Neural cell (in vitro differentiated cells): ENCODE measurements around the gene MINK1. TPM values are rescaled to one million over a fixed set of nuclear protein-coding genes. Genes with fewer than 3 reads are reported as not detected.

Source experiments
- H2AFZ ChIP-seq: fragments of 200-600, 300-800 bp; sonication (generic), shearing (Covaris generic); 2 replicates; pipeline ENCODE4 v1.6.0; 2014; ENCODE audit warnings: low read depth, mild to moderate bottlenecking, antibody characterized with exemption, low read length, moderate library complexity
- H3F3A ChIP-seq: fragments of 200-600 bp; shearing (Covaris generic); 2 replicates; pipeline ENCODE4 v1.6.1; 2016; ENCODE audit warnings: mild to moderate bottlenecking, moderate library complexity, mixed read lengths, antibody characterized with exemption, low read length; ENCODE audit not compliant: insufficient read depth, poor library complexity, severe bottlenecking
- H3K27ac ChIP-seq: fragments of 200-600, 300-800 bp; sonication (generic), shearing (Covaris generic); 2 replicates; pipeline ENCODE4 v1.5.1; 2014; ENCODE audit warnings: mild to moderate bottlenecking, low read length, moderate library complexity
- H3K27me3 ChIP-seq: fragments of 300-800, 200-600 bp; sonication (generic), shearing (Covaris generic); 2 replicates; pipeline ENCODE4 v1.6.0; 2014; ENCODE audit warnings: mild to moderate bottlenecking, low read depth, low read length, moderate library complexity; ENCODE audit not compliant: insufficient read depth
- H3K36me3 ChIP-seq: fragments of 300-800, 200-600 bp; sonication (generic), shearing (Covaris generic); 2 replicates; pipeline ENCODE4 v1.5.1; 2014; ENCODE audit warnings: mild to moderate bottlenecking, antibody characterized with exemption, low read length, moderate library complexity; ENCODE audit not compliant: insufficient read depth
- H3K4me2 ChIP-seq: fragments of 300-800, 200-600 bp; sonication (generic), shearing (Covaris generic); 2 replicates; pipeline ENCODE4 v1.6.0; 2014; ENCODE audit warnings: mild to moderate bottlenecking, low read length
- H3K4me3 ChIP-seq: fragments of 300-800, 200-600 bp; sonication (generic), shearing (Covaris generic); 2 replicates; pipeline ENCODE4 v1.5.1; 2014; ENCODE audit warnings: mild to moderate bottlenecking, low read length, moderate library complexity
- H3K79me2 ChIP-seq: fragments of 200-600 bp; shearing (Covaris generic); replicated peaks from 2 replicates; pipeline ENCODE4 v1.6.0; 2014; ENCODE audit warnings: mild to moderate bottlenecking, low read length, moderate library complexity; ENCODE audit not compliant: insufficient read depth
- H3K9ac ChIP-seq: fragments of 300-800, 200-600 bp; sonication (generic), shearing (Covaris generic); 2 replicates; pipeline ENCODE4 v1.6.1; 2016; ENCODE audit warnings: mild to moderate bottlenecking, low read length, mixed read lengths
- H3K9me2 ChIP-seq: fragments of 200-600 bp; shearing (Covaris generic); 2 replicates; pipeline ENCODE4 v1.6.1; 2016; ENCODE audit warnings: mild to moderate bottlenecking, low read length, mixed read lengths; ENCODE audit not compliant: insufficient read depth
- H3K9me3 ChIP-seq: fragments of 200-600, 300-800 bp; sonication (generic), shearing (Covaris generic); 2 replicates; pipeline ENCODE4 v1.6.1; 2016; ENCODE audit warnings: mild to moderate bottlenecking, mixed run types, low read length, moderate library complexity, mixed read lengths
- H4K20me1 ChIP-seq: fragments of 200-600 bp; shearing (Covaris generic); 2 replicates; pipeline ENCODE4 v1.6.1; 2016; ENCODE audit warnings: mild to moderate bottlenecking, mixed run types; ENCODE audit not compliant: insufficient read depth
- EP300 ChIP-seq: fragments of 450-650 bp; conservative IDR thresholded peaks from 2 replicates; pipeline ENCODE4 v1.6.1; 2014; ENCODE audit warnings: antibody characterized with exemption, mild to moderate bottlenecking, moderate library complexity; ENCODE audit not compliant: poor library complexity, severe bottlenecking
- EZH2 ChIP-seq: fragments of 200-600, 300-800 bp; shearing (Covaris generic), sonication (generic); IDR thresholded peaks from 2 replicates; pipeline ENCODE4 v1.6.1; 2014; ENCODE audit warnings: antibody characterized with exemption, low read length, borderline replicate concordance, mild to moderate bottlenecking; ENCODE audit not compliant: insufficient read depth, poor library complexity, severe bottlenecking
- MXI1 ChIP-seq: fragments of 450-650 bp; conservative IDR thresholded peaks from 2 replicates; pipeline ENCODE4 v1.6.1; 2014; ENCODE audit warnings: antibody characterized with exemption, mild to moderate bottlenecking; ENCODE audit not compliant: poor library complexity, severe bottlenecking
- POLR2AphosphoS5 ChIP-seq: IDR thresholded peaks from 2 replicates; pipeline ENCODE4 v1.6.1; 2012
- RAD21 ChIP-seq: fragments of 450-650 bp; conservative IDR thresholded peaks from 2 replicates; pipeline ENCODE4 v1.6.1; 2014; ENCODE audit warnings: antibody characterized with exemption, mild to moderate bottlenecking, moderate library complexity
- SMC3 ChIP-seq: fragments of 450-650 bp; conservative IDR thresholded peaks from 2 replicates; pipeline ENCODE4 v1.6.1; 2014; ENCODE audit warnings: antibody characterized with exemption, mild to moderate bottlenecking, moderate library complexity; ENCODE audit not compliant: poor library complexity
- TAF1 ChIP-seq: IDR thresholded peaks from 2 replicates; pipeline ENCODE4 v1.6.1; 2012; ENCODE audit warnings: low read depth
- polyA plus RNA-seq: library from polyadenylated mRNA; depleted of rRNA; stranded (reverse); fragments of >200 nt; gene quantifications from 2 replicates; pipeline ENCODE4 v1.2.3, GENCODE V29; 2014
- TF ChIP-seq, protein P1 (sequence below): IDR thresholded peaks from 2 replicates; pipeline ENCODE4 v1.6.1; 2012; ENCODE audit warnings: borderline replicate concordance
- TF ChIP-seq, protein P2 (sequence below): fragments of 450-650 bp; IDR thresholded peaks from 2 replicates; pipeline ENCODE4 v1.5.1; 2014; ENCODE audit warnings: antibody characterized with exemption, mild to moderate bottlenecking, moderate library complexity; ENCODE audit not compliant: poor library complexity, severe bottlenecking

MINK1 gene
- polyA plus RNA-seq, 1 donor from 2014 or later = 38.1 TPM

DNA sequence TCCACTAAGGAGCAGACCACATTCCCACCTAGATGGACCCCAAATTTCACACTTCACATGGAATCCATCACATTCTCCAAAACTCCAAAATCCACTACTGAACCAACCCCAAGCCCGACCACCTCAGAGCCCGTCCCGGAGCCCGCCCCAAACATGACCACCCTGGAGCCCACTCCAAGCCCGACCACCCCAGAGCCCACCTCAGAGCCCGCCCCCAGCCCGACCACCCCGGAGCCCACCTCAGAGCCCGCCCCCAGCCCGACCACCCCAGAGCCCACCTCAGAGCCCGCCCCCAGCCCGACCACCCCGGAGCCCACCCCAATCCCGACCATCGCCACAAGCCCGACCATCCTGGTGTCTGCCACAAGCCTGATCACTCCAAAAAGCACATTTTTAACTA, 100.5 kb downstream of the MINK1 start:
- Histone ChIP-seq H3K79me2 (peaks cover 3% of the 10 kb centered on the region), H3F3A (no peaks in the 10 kb centered on the region), H3K4me3 (no peak overlapping the region), H3K9me3 (no peaks in the 10 kb centered on the region), H3K9me2 (no peaks in the 10 kb centered on the region), H3K27ac (no peak overlapping the region), H3K36me3 (no peaks in the 10 kb centered on the region), H2AFZ (no peak overlapping the region), H3K27me3 (no peaks in the 10 kb centered on the region), H3K4me2 (no peak overlapping the region), H3K9ac (no peak overlapping the region), H4K20me1 (no peaks in the 10 kb centered on the region)
- TF ChIP-seq RAD21 (no peak), MXI1 (no peak), EZH2 (no peak), TAF1 (no peak), POLR2AphosphoS5 (no peak), SMC3 (no peak), EP300 (no peak)
- TF ChIP-seq, protein P1, sequence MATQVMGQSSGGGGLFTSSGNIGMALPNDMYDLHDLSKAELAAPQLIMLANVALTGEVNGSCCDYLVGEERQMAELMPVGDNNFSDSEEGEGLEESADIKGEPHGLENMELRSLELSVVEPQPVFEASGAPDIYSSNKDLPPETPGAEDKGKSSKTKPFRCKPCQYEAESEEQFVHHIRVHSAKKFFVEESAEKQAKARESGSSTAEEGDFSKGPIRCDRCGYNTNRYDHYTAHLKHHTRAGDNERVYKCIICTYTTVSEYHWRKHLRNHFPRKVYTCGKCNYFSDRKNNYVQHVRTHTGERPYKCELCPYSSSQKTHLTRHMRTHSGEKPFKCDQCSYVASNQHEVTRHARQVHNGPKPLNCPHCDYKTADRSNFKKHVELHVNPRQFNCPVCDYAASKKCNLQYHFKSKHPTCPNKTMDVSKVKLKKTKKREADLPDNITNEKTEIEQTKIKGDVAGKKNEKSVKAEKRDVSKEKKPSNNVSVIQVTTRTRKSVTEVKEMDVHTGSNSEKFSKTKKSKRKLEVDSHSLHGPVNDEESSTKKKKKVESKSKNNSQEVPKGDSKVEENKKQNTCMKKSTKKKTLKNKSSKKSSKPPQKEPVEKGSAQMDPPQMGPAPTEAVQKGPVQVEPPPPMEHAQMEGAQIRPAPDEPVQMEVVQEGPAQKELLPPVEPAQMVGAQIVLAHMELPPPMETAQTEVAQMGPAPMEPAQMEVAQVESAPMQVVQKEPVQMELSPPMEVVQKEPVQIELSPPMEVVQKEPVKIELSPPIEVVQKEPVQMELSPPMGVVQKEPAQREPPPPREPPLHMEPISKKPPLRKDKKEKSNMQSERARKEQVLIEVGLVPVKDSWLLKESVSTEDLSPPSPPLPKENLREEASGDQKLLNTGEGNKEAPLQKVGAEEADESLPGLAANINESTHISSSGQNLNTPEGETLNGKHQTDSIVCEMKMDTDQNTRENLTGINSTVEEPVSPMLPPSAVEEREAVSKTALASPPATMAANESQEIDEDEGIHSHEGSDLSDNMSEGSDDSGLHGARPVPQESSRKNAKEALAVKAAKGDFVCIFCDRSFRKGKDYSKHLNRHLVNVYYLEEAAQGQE = no peak

DNA sequence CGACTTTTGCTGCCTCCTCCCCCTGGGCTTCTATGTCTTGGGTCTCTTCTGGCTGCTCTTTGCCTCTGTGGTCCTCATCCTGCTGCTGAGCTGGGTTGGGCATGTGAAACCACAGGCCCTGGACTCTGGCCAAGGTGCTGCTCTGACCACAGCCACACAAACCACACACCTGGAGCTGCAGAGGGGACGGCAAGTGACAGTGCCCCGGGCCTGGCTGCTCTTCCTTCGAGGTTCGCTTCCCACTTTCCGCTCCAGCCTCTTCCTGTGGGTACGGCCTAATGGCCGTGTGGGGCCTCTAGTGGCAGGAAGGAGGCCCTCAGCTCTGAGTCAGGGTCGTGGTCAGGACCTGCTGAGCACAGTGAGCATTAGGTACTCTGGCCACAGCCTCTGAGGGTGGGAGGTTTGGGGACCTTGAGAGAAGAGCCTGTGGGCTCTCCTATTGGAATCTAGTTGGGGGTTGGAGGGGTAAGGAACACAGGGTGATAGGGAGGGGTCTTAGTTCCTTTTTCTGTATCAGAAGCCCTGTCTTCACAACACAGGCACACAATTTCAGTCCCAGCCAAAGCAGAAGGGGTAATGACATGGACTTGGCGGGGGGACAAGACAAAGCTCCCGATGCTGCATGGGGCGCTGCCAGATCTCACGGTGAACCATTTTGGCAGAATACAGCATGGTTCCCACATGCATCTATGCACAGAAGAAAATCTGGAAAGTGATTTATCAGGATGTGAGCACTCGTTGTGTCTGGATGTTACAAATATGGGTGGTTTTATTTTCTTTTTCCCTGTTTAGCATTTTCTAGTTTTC, 101.2 kb downstream of the MINK1 start:
- no peak overlapping the region for H3K4me3 ChIP-seq
- H4K20me1 ChIP-seq = no peaks in the 10 kb centered on the region
- H3K27me3 ChIP-seq = no peaks in the 10 kb centered on the region
- H3K9ac ChIP-seq = no peak overlapping the region
- H3K4me2 ChIP-seq = no peak overlapping the region
- H3K27ac ChIP-seq = no peak overlapping the region
- no peaks in the 10 kb centered on the region for H3K9me2 ChIP-seq
- H3K9me3 ChIP-seq = no peaks in the 10 kb centered on the region
- no peak overlapping the region for H2AFZ ChIP-seq
- no peak for TF ChIP-seq EZH2
- TF ChIP-seq MXI1 = no peak
- TF ChIP-seq, protein P1 = no peak
- no peak for TF ChIP-seq SMC3
- TF ChIP-seq TAF1 = no peak
- TF ChIP-seq RAD21 = no peak
- TF ChIP-seq, protein P2, sequence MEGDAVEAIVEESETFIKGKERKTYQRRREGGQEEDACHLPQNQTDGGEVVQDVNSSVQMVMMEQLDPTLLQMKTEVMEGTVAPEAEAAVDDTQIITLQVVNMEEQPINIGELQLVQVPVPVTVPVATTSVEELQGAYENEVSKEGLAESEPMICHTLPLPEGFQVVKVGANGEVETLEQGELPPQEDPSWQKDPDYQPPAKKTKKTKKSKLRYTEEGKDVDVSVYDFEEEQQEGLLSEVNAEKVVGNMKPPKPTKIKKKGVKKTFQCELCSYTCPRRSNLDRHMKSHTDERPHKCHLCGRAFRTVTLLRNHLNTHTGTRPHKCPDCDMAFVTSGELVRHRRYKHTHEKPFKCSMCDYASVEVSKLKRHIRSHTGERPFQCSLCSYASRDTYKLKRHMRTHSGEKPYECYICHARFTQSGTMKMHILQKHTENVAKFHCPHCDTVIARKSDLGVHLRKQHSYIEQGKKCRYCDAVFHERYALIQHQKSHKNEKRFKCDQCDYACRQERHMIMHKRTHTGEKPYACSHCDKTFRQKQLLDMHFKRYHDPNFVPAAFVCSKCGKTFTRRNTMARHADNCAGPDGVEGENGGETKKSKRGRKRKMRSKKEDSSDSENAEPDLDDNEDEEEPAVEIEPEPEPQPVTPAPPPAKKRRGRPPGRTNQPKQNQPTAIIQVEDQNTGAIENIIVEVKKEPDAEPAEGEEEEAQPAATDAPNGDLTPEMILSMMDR = no peak
- TF ChIP-seq POLR2AphosphoS5 = no peak
- no peak for TF ChIP-seq EP300
- peaks cover 10% of the 10 kb centered on the region for H3K79me2 ChIP-seq
- no peaks in the 10 kb centered on the region for H3F3A ChIP-seq
- H3K36me3 ChIP-seq = no peaks in the 10 kb centered on the region
